Measurements from ENCODE around the gene LDB1. TPM values are rescaled to one million over a fixed set of nuclear protein-coding genes. Genes with fewer than 3 reads are reported as not detected.

The LDB1 gene
- total and polyA plus RNA-seq, 4 donors: 28.6 to 81.6 (median 39.3) TPM

- peaks cover 0 to 7% (median 2%) of the 10 kb centered on the region in 4 donors for H3K36me3 ChIP-seq (ENCODE audit: control insufficient read depth in 4 of 4, insufficient read depth in 4 of 4, low read length in 4 of 4)
- H3K9ac ChIP-seq (ENCODE audit: insufficient read depth in 1 of 2, low read length in 2 of 2): no peak overlapping the region
- no peak overlapping the region for H3K27ac ChIP-seq (ENCODE audit: low read depth in 1 of 2, low read length in 1 of 2)
- DNase-seq: peak; percentile 73 to 82 (median 74)
- H3K4me1 ChIP-seq (ENCODE audit: control insufficient read depth in 5 of 5, insufficient read depth in 5 of 5, low read length in 5 of 5): peaks cover 0 to 7% (median 0%) of the 10 kb centered on the region in 5 donors
- no peak overlapping the region for H3K4me3 ChIP-seq
- no peaks in the 10 kb centered on the region for H3K27me3 ChIP-seq (ENCODE audit: control insufficient read depth in 3 of 3, insufficient read depth in 3 of 3, low read length in 2 of 3)
- TF ChIP-seq, protein P1, sequence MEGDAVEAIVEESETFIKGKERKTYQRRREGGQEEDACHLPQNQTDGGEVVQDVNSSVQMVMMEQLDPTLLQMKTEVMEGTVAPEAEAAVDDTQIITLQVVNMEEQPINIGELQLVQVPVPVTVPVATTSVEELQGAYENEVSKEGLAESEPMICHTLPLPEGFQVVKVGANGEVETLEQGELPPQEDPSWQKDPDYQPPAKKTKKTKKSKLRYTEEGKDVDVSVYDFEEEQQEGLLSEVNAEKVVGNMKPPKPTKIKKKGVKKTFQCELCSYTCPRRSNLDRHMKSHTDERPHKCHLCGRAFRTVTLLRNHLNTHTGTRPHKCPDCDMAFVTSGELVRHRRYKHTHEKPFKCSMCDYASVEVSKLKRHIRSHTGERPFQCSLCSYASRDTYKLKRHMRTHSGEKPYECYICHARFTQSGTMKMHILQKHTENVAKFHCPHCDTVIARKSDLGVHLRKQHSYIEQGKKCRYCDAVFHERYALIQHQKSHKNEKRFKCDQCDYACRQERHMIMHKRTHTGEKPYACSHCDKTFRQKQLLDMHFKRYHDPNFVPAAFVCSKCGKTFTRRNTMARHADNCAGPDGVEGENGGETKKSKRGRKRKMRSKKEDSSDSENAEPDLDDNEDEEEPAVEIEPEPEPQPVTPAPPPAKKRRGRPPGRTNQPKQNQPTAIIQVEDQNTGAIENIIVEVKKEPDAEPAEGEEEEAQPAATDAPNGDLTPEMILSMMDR (IDR thresholded peaks at IDR 0.05; ENCODE audit: control extremely low read depth, extremely low read depth): peak; percentile 93
- WGBS, 2 donors: 73 to 76% methylated on average over 4 of the region's 4 CpGs
- no peaks in the 10 kb centered on the region for H3K9me3 ChIP-seq (ENCODE audit: control insufficient read depth in 4 of 4, insufficient read depth in 3 of 4, low read length in 3 of 4)
- peak; percentile 81 for ATAC-seq (ENCODE audit: insufficient read depth, low FRiP score)
These were observed 47.3 kb downstream of the LDB1 start for GRCh38 chr10:102072673-102073527.

DNA sequence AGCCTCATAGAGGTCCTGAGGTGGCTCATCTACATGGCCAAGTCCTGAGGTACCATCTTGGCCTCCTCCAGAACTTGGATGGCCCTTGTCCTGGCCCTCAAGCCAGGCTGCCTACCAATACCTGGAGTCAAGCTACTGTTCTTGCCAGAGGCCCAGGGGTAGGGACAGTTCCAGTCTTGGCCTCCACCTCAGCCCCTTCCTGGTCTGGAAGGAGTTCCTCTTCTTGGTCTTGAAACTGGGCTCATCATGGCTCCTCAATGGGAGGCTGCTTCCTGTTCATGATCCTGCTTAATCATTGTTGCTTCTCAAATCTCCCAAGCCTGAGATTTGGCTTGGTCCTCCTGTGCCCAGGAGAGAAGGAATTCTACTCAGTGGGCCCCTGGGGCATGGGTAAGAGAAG lies 51.1 kb downstream of the LDB1 start:
- Histone ChIP-seq H3K4me1 (ENCODE audit: control insufficient read depth in 5 of 5, insufficient read depth in 5 of 5, low read length in 5 of 5) (peaks cover 2 to 25% (median 7%) of the 10 kb centered on the region in 5 donors), H3K36me3 (ENCODE audit: control insufficient read depth in 4 of 4, insufficient read depth in 4 of 4, low read length in 4 of 4) (peaks cover 0 to 15% (median 7%) of the 10 kb centered on the region in 4 donors), H3K9me3 (ENCODE audit: control insufficient read depth in 4 of 4, insufficient read depth in 3 of 4, low read length in 3 of 4) (no peaks in the 10 kb centered on the region), H3K27ac (ENCODE audit: low read depth in 1 of 2, low read length in 1 of 2) (no peak overlapping the region), H3K9ac (ENCODE audit: insufficient read depth in 1 of 2, low read length in 2 of 2) (no peak overlapping the region), H3K4me3 (no peak overlapping the region), H3K27me3 (ENCODE audit: control insufficient read depth in 3 of 3, insufficient read depth in 3 of 3, low read length in 2 of 3) (no peaks in the 10 kb centered on the region)
- ATAC-seq (ENCODE audit: insufficient read depth, low FRiP score): no peak
- no peak for DNase-seq
- TF ChIP-seq, protein P1 (IDR thresholded peaks at IDR 0.05; ENCODE audit: control extremely low read depth, extremely low read depth): no peak

DNA sequence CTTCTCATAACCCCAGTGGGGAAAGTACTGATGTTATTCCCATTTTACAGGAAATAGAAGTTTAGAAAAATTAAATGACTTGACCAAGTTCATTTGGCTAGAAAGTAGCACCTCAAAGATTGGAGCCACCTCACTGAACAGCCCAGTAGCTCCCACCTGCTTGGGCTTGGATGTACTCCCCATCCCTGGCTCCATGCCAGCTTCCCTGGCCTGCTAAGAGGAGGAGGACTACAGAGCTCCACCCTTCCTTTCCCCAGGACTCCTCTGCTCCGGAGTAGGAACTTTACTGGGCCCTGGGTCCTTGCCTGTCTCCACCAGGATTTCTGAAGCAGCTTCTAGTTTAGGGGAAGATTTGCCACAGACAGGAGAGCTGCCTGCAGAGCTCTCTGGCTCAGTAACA lies 52.0 kb downstream of the LDB1 start:
- H3K27ac ChIP-seq (ENCODE audit: low read depth in 1 of 2, low read length in 1 of 2): no peak overlapping the region
- no peaks in the 10 kb centered on the region for H3K9me3 ChIP-seq (ENCODE audit: control insufficient read depth in 4 of 4, insufficient read depth in 3 of 4, low read length in 3 of 4)
- TF ChIP-seq, protein P1 (IDR thresholded peaks at IDR 0.05; ENCODE audit: control extremely low read depth, extremely low read depth): no peak
- ATAC-seq (ENCODE audit: insufficient read depth, low FRiP score) (no peak), DNase-seq (peak in 1 of 3 donors; percentile 8)
- peaks cover 2 to 25% (median 7%) of the 10 kb centered on the region in 5 donors for H3K4me1 ChIP-seq (ENCODE audit: control insufficient read depth in 5 of 5, insufficient read depth in 5 of 5, low read length in 5 of 5)
- H3K9ac ChIP-seq (ENCODE audit: insufficient read depth in 1 of 2, low read length in 2 of 2): no peak overlapping the region
- H3K4me3 ChIP-seq: no peak overlapping the region
- WGBS, 2 donors: 11 to 76% methylated on average over 1 of the region's 1 CpG
- no peaks in the 10 kb centered on the region for H3K27me3 ChIP-seq (ENCODE audit: control insufficient read depth in 3 of 3, insufficient read depth in 3 of 3, low read length in 2 of 3)
- H3K36me3 ChIP-seq (ENCODE audit: control insufficient read depth in 4 of 4, insufficient read depth in 4 of 4, low read length in 4 of 4): peaks cover 0 to 15% (median 7%) of the 10 kb centered on the region in 4 donors

Measured in lung (tissue), 12 donors.